ENCODE results near the gene SKI. TPM values are rescaled to one million over a fixed set of nuclear protein-coding genes. Genes with fewer than 3 reads are reported as not detected.

SKI gene
- total RNA-seq, 2 donors from 2014 or later, result 65.4 to 79.2 TPM

DNA sequence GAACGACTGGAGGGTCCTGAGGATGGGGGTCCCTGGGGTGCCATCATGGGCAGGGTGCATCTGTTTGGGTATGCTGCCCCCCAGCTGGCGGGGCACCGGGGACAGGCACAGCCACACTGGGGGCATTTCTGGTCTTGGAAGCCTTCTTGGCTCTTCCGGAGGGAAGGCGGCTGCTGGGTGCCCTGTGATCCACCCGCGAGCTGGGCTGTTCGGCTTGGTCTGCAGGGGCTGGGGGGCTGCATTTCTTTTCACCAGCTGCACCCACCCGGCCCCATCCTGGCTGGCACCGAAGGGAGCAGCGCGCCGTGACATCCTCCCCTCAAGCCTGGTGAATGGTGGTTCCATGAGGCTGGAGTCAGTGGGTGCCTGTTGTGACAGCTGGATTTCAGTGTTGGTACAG, 45.7 kb upstream of the SKI start:
- Mint-ChIP-seq H3K27me3 (ENCODE audit: insufficient read depth) (no peaks in the 10 kb centered on the region), H3K36me3 (ENCODE audit: low read depth) (peaks cover 48% of the 10 kb centered on the region), H3K4me1 (no peaks in the 10 kb centered on the region), H3K9me3 (no peaks in the 10 kb centered on the region), H3K27ac (no peak overlapping the region), H3K4me3 (no peak overlapping the region)
- Histone ChIP-seq H3K27me3 (ENCODE audit: control insufficient read depth, insufficient read depth, low read length, poor library complexity, severe bottlenecking) (no peaks in the 10 kb centered on the region), H3K27ac (ENCODE audit: low read depth, low read length) (no peak overlapping the region), H3K4me3 (ENCODE audit: low read length) (no peak overlapping the region), H3K9me3 (ENCODE audit: control insufficient read depth, low read length) (no peaks in the 10 kb centered on the region), H3K9ac (ENCODE audit: extremely low read depth, low read length, poor library complexity, severe bottlenecking) (no peak overlapping the region), H3K4me1 (ENCODE audit: control insufficient read depth, insufficient read depth, low read length) (no peaks in the 10 kb centered on the region), H3K36me3 (ENCODE audit: control insufficient read depth, insufficient read depth, low read length) (peaks cover 5% of the 10 kb centered on the region)
- no peak for DNase-seq
- TF ChIP-seq, protein P1, sequence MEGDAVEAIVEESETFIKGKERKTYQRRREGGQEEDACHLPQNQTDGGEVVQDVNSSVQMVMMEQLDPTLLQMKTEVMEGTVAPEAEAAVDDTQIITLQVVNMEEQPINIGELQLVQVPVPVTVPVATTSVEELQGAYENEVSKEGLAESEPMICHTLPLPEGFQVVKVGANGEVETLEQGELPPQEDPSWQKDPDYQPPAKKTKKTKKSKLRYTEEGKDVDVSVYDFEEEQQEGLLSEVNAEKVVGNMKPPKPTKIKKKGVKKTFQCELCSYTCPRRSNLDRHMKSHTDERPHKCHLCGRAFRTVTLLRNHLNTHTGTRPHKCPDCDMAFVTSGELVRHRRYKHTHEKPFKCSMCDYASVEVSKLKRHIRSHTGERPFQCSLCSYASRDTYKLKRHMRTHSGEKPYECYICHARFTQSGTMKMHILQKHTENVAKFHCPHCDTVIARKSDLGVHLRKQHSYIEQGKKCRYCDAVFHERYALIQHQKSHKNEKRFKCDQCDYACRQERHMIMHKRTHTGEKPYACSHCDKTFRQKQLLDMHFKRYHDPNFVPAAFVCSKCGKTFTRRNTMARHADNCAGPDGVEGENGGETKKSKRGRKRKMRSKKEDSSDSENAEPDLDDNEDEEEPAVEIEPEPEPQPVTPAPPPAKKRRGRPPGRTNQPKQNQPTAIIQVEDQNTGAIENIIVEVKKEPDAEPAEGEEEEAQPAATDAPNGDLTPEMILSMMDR (conservative IDR thresholded peaks at IDR 0.05), result no peak
- 96 to 97% methylated on average over 9 to 13 of the region's 13 CpGs for WGBS, 2 experiments (ENCODE audit: insufficient coverage in 1 of 2, insufficient read length in 1 of 2)

DNA sequence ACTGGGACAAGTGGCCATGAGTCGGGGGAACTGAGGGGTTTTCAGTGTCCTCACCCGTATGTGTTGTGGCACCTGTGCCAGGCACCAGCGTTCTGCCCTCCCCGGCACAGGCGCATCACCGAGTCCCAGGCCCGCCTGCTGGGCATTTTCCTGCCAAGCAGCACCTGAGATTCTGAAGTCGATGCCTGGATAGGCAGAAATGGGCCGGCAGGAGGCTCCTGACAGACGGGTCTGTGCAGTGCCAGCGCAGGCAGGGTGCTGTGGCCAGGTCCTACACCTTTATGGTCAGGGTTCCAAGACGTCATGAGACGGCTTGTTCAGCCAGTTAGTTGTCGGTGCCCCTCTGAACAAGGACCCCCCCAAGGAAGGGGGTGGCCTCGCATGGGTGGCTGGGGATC, 44.2 kb upstream of the SKI start:
- H3K36me3 ChIP-seq (ENCODE audit: control insufficient read depth, insufficient read depth, low read length), result peaks cover 5% of the 10 kb centered on the region
- H3K4me1 ChIP-seq (ENCODE audit: control insufficient read depth, insufficient read depth, low read length), result no peaks in the 10 kb centered on the region
- no peak overlapping the region for H3K27ac ChIP-seq (ENCODE audit: low read depth, low read length)
- Mint-ChIP-seq H3K27me3 (ENCODE audit: insufficient read depth) (no peaks in the 10 kb centered on the region), H3K4me3 (no peak overlapping the region), H3K4me1 (no peaks in the 10 kb centered on the region), H3K9me3 (no peaks in the 10 kb centered on the region), H3K27ac (no peak overlapping the region), H3K36me3 (ENCODE audit: low read depth) (peaks cover 42% of the 10 kb centered on the region)
- no peaks in the 10 kb centered on the region for H3K27me3 ChIP-seq (ENCODE audit: control insufficient read depth, insufficient read depth, low read length, poor library complexity, severe bottlenecking)
- DNase-seq, result no peak
- no peak overlapping the region for H3K4me3 ChIP-seq (ENCODE audit: low read length)
- 92 to 95% methylated on average over 12 to 15 of the region's 15 CpGs for WGBS, 2 experiments (ENCODE audit: insufficient coverage in 1 of 2, insufficient read length in 1 of 2)
- TF ChIP-seq, protein P1 (conservative IDR thresholded peaks at IDR 0.05), result no peak
- H3K9ac ChIP-seq (ENCODE audit: extremely low read depth, low read length, poor library complexity, severe bottlenecking), result no peak overlapping the region
- no peaks in the 10 kb centered on the region for H3K9me3 ChIP-seq (ENCODE audit: control insufficient read depth, low read length)

DNA sequence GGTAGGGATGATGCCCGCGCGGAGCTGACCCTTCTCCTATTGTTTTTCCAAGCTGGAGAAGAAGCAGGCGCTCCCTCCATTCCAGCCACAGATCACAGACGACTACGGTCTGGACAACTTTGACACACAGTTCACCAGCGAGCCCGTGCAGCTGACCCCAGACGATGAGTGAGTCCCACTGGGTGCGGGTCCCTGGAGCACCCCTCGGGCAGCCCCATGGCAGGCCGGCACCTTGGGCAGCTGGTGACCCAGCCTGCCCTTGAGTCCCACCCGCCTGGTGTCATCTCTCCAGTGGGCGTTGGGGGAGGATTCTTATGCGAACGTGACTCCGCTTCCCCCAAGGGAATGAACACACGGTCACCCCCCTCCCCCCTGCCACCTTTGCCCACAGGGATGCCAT, 43.6 kb upstream of the SKI start:
- TF ChIP-seq, protein P1 (conservative IDR thresholded peaks at IDR 0.05), result no peak

More for the DNA sequence above, 43.6 kb upstream of the SKI start:
- 93 to 96% methylated on average over 12 to 18 of the region's 18 CpGs for WGBS, 2 experiments (ENCODE audit: insufficient coverage in 1 of 2, insufficient read length in 1 of 2)
- Mint-ChIP-seq H3K4me3 (no peak overlapping the region), H3K9me3 (no peaks in the 10 kb centered on the region), H3K27ac (no peak overlapping the region), H3K36me3 (ENCODE audit: low read depth) (peaks cover 39% of the 10 kb centered on the region), H3K4me1 (peaks cover 2% of the 10 kb centered on the region), H3K27me3 (ENCODE audit: insufficient read depth) (no peaks in the 10 kb centered on the region)
- H3K9ac ChIP-seq (ENCODE audit: extremely low read depth, low read length, poor library complexity, severe bottlenecking), result no peak overlapping the region
- H3K27ac ChIP-seq (ENCODE audit: low read depth, low read length), result no peak overlapping the region
- H3K36me3 ChIP-seq (ENCODE audit: control insufficient read depth, insufficient read depth, low read length), result peaks cover 5% of the 10 kb centered on the region
- no peaks in the 10 kb centered on the region for H3K9me3 ChIP-seq (ENCODE audit: control insufficient read depth, low read length)
- no peaks in the 10 kb centered on the region for H3K27me3 ChIP-seq (ENCODE audit: control insufficient read depth, insufficient read depth, low read length, poor library complexity, severe bottlenecking)
- H3K4me1 ChIP-seq (ENCODE audit: control insufficient read depth, insufficient read depth, low read length), result no peaks in the 10 kb centered on the region
- H3K4me3 ChIP-seq (ENCODE audit: low read length), result no peak overlapping the region
- no peak for DNase-seq

All from endodermal cell (in vitro differentiated cells).